DOHH2 (cell line): ENCODE measurements around the gene GALNS.
A peak's percentile ranks its signal among the peaks of the same experiment; 100 is the strongest.

ENCODE experiments used
- H3F3A ChIP-seq: fragments of 200-600 bp; sonication (generic), shearing (Covaris generic); 2 replicates; pipeline ENCODE4 v1.6.0; 2016; ENCODE audit warnings: antibody characterized with exemption, mild to moderate bottlenecking; ENCODE audit not compliant: control insufficient read depth, insufficient read depth
- H3K27ac ChIP-seq: fragments of 200-600 bp; sonication (generic); 2 replicates; pipeline ENCODE4 v1.5.1; 2014; ENCODE audit warnings: low read depth, mild to moderate bottlenecking, low read length, moderate library complexity
- H3K27me3 ChIP-seq: fragments of 200-600 bp; sonication (generic); 2 replicates; pipeline ENCODE4 v1.6.1; 2014; ENCODE audit warnings: mild to moderate bottlenecking, low read length, mixed read lengths; ENCODE audit not compliant: control insufficient read depth
- H3K36me3 ChIP-seq: fragments of 200-600 bp; sonication (generic); 2 replicates; pipeline ENCODE4 v1.6.1; 2014; ENCODE audit warnings: mild to moderate bottlenecking, low read length, moderate library complexity, mixed read lengths; ENCODE audit not compliant: control insufficient read depth
- H3K4me1 ChIP-seq: fragments of 200-600 bp; sonication (generic); 2 replicates; pipeline ENCODE4 v1.6.1; 2014; ENCODE audit warnings: mild to moderate bottlenecking, low read length, mixed read lengths; ENCODE audit not compliant: control insufficient read depth
- H3K4me2 ChIP-seq: fragments of 200-600 bp; sonication (generic); 2 replicates; pipeline ENCODE4 v1.6.0; 2014; ENCODE audit warnings: mild to moderate bottlenecking, low read length, moderate library complexity
- H3K4me3 ChIP-seq: fragments of 200-600 bp; sonication (generic); 2 replicates; pipeline ENCODE4 v1.5.1; 2014; ENCODE audit warnings: mild to moderate bottlenecking, low read length, mixed read lengths
- H3K79me2 ChIP-seq: fragments of 200-600 bp; sonication (generic); 2 replicates; pipeline ENCODE4 v1.6.1; 2014; ENCODE audit warnings: mild to moderate bottlenecking, low read length, mixed read lengths; ENCODE audit not compliant: control insufficient read depth
- H3K9me2 ChIP-seq: fragments of 200-600 bp; sonication (generic); replicated peaks from 2 replicates; pipeline ENCODE4 v1.6.1; 2014; ENCODE audit warnings: mild to moderate bottlenecking, low read length, mixed read lengths; ENCODE audit not compliant: control insufficient read depth
- H3K9me3 ChIP-seq: fragments of 200-600 bp; sonication (generic); 2 replicates; pipeline ENCODE4 v1.6.1; 2014; ENCODE audit warnings: antibody characterized with exemption, low read length, mixed read lengths; ENCODE audit not compliant: control insufficient read depth, insufficient read depth
- H4K20me1 ChIP-seq: fragments of 200-600 bp; sonication (generic); 2 replicates; pipeline ENCODE4 v1.6.0; 2014; ENCODE audit warnings: low read depth, mild to moderate bottlenecking, antibody characterized with exemption, low read length, moderate library complexity; ENCODE audit not compliant: control insufficient read depth, insufficient read depth
- CTCF ChIP-seq: fragments of 200-600 bp; sonication (generic); IDR thresholded peaks from one replicate; pipeline ENCODE4 v1.5.1; 2014; ENCODE audit warnings: antibody characterized with exemption, mild to moderate bottlenecking, low read depth, low read length; ENCODE audit not compliant: poor library complexity, severe bottlenecking
- EZH2phosphoT487 ChIP-seq: fragments of 200-600 bp; sonication (generic); IDR thresholded peaks from 2 replicates; pipeline ENCODE4 v1.6.1; 2017; ENCODE audit warnings: borderline replicate concordance, mild to moderate bottlenecking, antibody characterized with exemption, low read length, moderate library complexity, mixed read lengths

GALNS gene

GRCh38 chr16:88813269-88814143 lies 43.2 kb downstream of the GALNS start:
- no peak overlapping the region for H3K4me2 ChIP-seq
- no peaks in the 10 kb centered on the region for H3K9me2 ChIP-seq
- no peaks in the 10 kb centered on the region for H4K20me1 ChIP-seq
- H3F3A ChIP-seq, result peaks cover 10% of the 10 kb centered on the region
- H3K4me3 ChIP-seq, result no peak overlapping the region
- H3K79me2 ChIP-seq, result peaks cover 24% of the 10 kb centered on the region
- peaks cover 28% of the 10 kb centered on the region for H3K4me1 ChIP-seq
- H3K27me3 ChIP-seq, result no peaks in the 10 kb centered on the region
- H3K27ac ChIP-seq, result no peak overlapping the region
- peaks cover 28% of the 10 kb centered on the region for H3K36me3 ChIP-seq
- TF ChIP-seq CTCF (no peak), EZH2phosphoT487 (no peak)
- H3K9me3 ChIP-seq, result peaks cover 7% of the 10 kb centered on the region; the same call in 1 of the 2 replicates

- Histone ChIP-seq H3K4me2 (peak overlapping the region; percentile 95; the same call in 1 of the 2 replicates), H3K4me1 (peaks cover 28% of the 10 kb centered on the region), H3K4me3 (peak overlapping the region; percentile 87; the same call in 1 of the 2 replicates), H3F3A (peaks cover 10% of the 10 kb centered on the region), H4K20me1 (no peaks in the 10 kb centered on the region), H3K27ac (no peak overlapping the region), H3K27me3 (no peaks in the 10 kb centered on the region), H3K9me3 (peaks cover 7% of the 10 kb centered on the region; the same call in 1 of the 2 replicates), H3K9me2 (no peaks in the 10 kb centered on the region), H3K36me3 (peaks cover 36% of the 10 kb centered on the region), H3K79me2 (peaks cover 28% of the 10 kb centered on the region)
- TF ChIP-seq EZH2phosphoT487 (no peak), CTCF (no peak)
Observed at GRCh38 chr16:88812513-88813268, 44.1 kb downstream of the GALNS start.

GRCh38 chr16:88811769-88812512 lies 44.8 kb downstream of the GALNS start, which contains the start of gene APRT:
TSS of gene APRT (minus strand) at chr16:88811928. CDS start at chr16:88811899, 29 bp downstream.
- H3F3A ChIP-seq, result peaks cover 10% of the 10 kb centered on the region
- TF ChIP-seq EZH2phosphoT487 (no peak), CTCF (no peak)

More at GRCh38 chr16:88811769-88812512, 44.8 kb downstream of the GALNS start, which contains the start of gene APRT:
- Histone ChIP-seq H3K36me3 (peaks cover 44% of the 10 kb centered on the region), H3K9me2 (no peaks in the 10 kb centered on the region), H3K9me3 (peaks cover 7% of the 10 kb centered on the region; the same call in 1 of the 2 replicates), H3K4me2 (peak within 1 kb of the TSS; percentile 95), H3K4me1 (peaks cover 28% of the 10 kb centered on the region), H3K79me2 (peaks cover 31% of the 10 kb centered on the region), H4K20me1 (no peaks in the 10 kb centered on the region), H3K4me3 (peak within 1 kb of the TSS; percentile 87), H3K27ac (peak within 1 kb of the TSS; percentile 81), H3K27me3 (no peaks in the 10 kb centered on the region)
